DOHH2 (cell line): ENCODE data around the gene PLA2G1B.

Experiments used
- CTCF ChIP-seq: fragments of 200-600 bp; sonication (generic); IDR thresholded peaks from one replicate; pipeline ENCODE4 v1.5.1; 2014; ENCODE audit warnings: antibody characterized with exemption, mild to moderate bottlenecking, low read depth, low read length; ENCODE audit not compliant: poor library complexity, severe bottlenecking
- EZH2phosphoT487 ChIP-seq: fragments of 200-600 bp; sonication (generic); IDR thresholded peaks from 2 replicates; pipeline ENCODE4 v1.6.1; 2017; ENCODE audit warnings: borderline replicate concordance, mild to moderate bottlenecking, antibody characterized with exemption, low read length, moderate library complexity, mixed read lengths

- TF ChIP-seq CTCF (no peak), EZH2phosphoT487 (no peak)
These were observed 4.9 kb upstream of the PLA2G1B start for GRCh38 chr12:120332523-120332922.
